ENCODE results near the gene SRGAP2B. TPM values are rescaled to one million over a fixed set of nuclear protein-coding genes. Genes with fewer than 3 reads are reported as not detected.
"Not testable (repeated sequence)": the region's sequence is repeated elsewhere in the genome, so short reads cannot be mapped to it uniquely, and the experiment has no call there.

SRGAP2B gene
- total RNA-seq, 1 experiment from 2014 or later = 23.5 TPM

DNA sequence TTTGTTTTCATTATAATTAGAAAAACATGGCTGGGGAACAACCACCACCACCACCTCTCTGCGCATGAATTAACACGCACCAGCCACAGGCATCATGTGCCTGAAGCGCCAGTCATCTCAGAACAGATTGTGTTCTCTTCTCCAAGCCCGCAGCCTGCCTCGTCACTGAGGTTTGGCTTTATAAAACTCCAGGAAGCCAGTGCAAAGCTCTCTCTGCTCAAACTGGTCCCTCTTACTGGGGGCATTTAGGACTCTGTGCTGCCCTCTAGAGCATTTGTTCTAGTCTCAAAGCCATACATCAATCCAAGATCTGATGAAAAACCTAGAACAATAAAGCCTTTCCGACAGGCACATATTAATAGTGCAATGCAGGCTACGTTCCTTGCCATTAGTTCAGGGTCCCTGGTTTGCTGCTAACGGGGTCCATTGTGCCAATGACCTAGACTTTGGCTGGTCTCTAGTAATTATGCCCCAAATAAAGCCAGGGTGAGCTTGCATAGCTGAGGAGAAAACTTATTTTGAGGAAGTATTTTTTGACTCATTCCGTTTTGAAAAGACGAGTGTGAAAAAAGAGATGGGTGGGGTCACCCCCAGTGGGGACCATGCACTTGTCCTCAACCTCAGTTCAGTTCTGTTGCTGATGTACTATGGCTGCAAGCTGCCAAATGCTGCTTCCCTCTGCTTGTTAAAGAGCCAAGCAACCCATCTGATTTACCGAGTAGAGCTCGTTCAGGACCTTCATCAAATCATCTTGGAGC, 181.0 kb downstream of the SRGAP2B start:
- H3K27ac Mint-ChIP-seq; H3K23me2 ChIP-seq (ENCODE audit: insufficient read length, low read depth, low read length, poor library complexity, severe bottlenecking); H4K5ac ChIP-seq (ENCODE audit: insufficient read length, low read depth, low read length); H2AFZ ChIP-seq (ENCODE audit: low read length); H4K8ac ChIP-seq (replicated peaks; ENCODE audit: insufficient read length, low read depth, low read length); H3K4ac ChIP-seq (ENCODE audit: low read depth, low read length); H3K79me2 ChIP-seq (ENCODE audit: insufficient read depth, low read length); H3K56ac ChIP-seq (ENCODE audit: insufficient read length, low read depth, low read length); H3K27ac ChIP-seq (ENCODE audit: insufficient read length, low read depth, low read length); H3K9me3 Mint-ChIP-seq; H3K79me1 ChIP-seq (ENCODE audit: insufficient read depth, low read depth, low read length, poor library complexity, severe bottlenecking); H3T11ph ChIP-seq (ENCODE audit: low read length); H3K4me3 Mint-ChIP-seq; H4K20me1 ChIP-seq (ENCODE audit: control insufficient read depth, insufficient read depth, insufficient read length); H3K14ac ChIP-seq (ENCODE audit: insufficient read depth, low read length); H3K9me3 ChIP-seq (ENCODE audit: control insufficient read depth, low read depth, low read length); H2AK5ac ChIP-seq (ENCODE audit: insufficient read length, low read length); H3K4me1 ChIP-seq (ENCODE audit: insufficient read depth, low read length); H3K36me3 Mint-ChIP-seq (ENCODE audit: insufficient read depth in 1 of 3, low read depth in 3 of 3); H2BK15ac ChIP-seq (ENCODE audit: low read depth, low read length); H3K9ac ChIP-seq (ENCODE audit: extremely low read depth, insufficient read length, low read length); DNase-seq; H3K23ac ChIP-seq (ENCODE audit: insufficient read length, low read depth, low read length); H2BK120ac ChIP-seq (ENCODE audit: low read depth, low read length, poor library complexity, severe bottlenecking); H3K27me3 Mint-ChIP-seq (ENCODE audit: low read depth); H2BK20ac ChIP-seq (ENCODE audit: low read depth, low read length, poor library complexity, severe bottlenecking); H3K18ac ChIP-seq (ENCODE audit: insufficient read length, low read depth, low read length); H3K27me3 ChIP-seq (ENCODE audit: insufficient read depth, low read length); H2BK5ac ChIP-seq (ENCODE audit: insufficient read length, low read length); H2BK12ac ChIP-seq (ENCODE audit: insufficient read length, low read depth, low read length); H3K4me1 Mint-ChIP-seq; H3K4me2 ChIP-seq (ENCODE audit: insufficient read depth, insufficient read length, low read length); H4K91ac ChIP-seq (ENCODE audit: insufficient read length, low read depth, low read length): not testable (repeated sequence)
- TF ChIP-seq, protein P1, sequence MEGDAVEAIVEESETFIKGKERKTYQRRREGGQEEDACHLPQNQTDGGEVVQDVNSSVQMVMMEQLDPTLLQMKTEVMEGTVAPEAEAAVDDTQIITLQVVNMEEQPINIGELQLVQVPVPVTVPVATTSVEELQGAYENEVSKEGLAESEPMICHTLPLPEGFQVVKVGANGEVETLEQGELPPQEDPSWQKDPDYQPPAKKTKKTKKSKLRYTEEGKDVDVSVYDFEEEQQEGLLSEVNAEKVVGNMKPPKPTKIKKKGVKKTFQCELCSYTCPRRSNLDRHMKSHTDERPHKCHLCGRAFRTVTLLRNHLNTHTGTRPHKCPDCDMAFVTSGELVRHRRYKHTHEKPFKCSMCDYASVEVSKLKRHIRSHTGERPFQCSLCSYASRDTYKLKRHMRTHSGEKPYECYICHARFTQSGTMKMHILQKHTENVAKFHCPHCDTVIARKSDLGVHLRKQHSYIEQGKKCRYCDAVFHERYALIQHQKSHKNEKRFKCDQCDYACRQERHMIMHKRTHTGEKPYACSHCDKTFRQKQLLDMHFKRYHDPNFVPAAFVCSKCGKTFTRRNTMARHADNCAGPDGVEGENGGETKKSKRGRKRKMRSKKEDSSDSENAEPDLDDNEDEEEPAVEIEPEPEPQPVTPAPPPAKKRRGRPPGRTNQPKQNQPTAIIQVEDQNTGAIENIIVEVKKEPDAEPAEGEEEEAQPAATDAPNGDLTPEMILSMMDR (conservative IDR thresholded peaks at IDR 0.05) = peak; percentile 33; the same call in 2 of the 3 replicates
- WGBS (ENCODE audit: extremely low coverage, insufficient read length, low lambda C conversion rate) = no CpG with 5 or more reads among the region's 12 CpGs

DNA sequence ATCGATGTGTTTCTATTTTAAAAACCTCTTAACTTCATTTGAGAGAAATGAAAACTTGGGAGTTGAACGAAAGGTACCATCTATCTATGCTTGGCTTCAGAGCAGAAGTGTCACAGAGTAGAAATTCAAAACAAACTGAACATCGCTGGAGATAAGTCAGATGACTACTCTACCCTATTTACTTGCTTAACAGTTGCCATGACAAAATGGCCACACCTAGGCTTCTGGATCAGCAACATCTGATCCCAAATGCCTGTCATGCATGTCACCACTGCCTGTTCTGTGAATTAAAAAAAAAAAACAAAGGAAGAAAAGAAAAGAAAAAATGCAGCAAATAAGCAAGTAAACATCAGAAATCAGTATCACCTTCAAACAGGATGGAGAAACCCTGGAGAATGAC, 181.7 kb downstream of the SRGAP2B start:
- not testable (repeated sequence) for DNase-seq; H3K79me1 ChIP-seq (ENCODE audit: insufficient read depth, low read depth, low read length, poor library complexity, severe bottlenecking); H2BK5ac ChIP-seq (ENCODE audit: insufficient read length, low read length); H2BK12ac ChIP-seq (ENCODE audit: insufficient read length, low read depth, low read length); H3K23ac ChIP-seq (ENCODE audit: insufficient read length, low read depth, low read length); H3K27ac ChIP-seq (ENCODE audit: insufficient read length, low read depth, low read length); H3K36me3 Mint-ChIP-seq (ENCODE audit: insufficient read depth in 1 of 3, low read depth in 3 of 3); H4K5ac ChIP-seq (ENCODE audit: insufficient read length, low read depth, low read length); H3K56ac ChIP-seq (ENCODE audit: insufficient read length, low read depth, low read length); H4K8ac ChIP-seq (replicated peaks; ENCODE audit: insufficient read length, low read depth, low read length); H3K9me3 ChIP-seq (ENCODE audit: control insufficient read depth, low read depth, low read length); H3T11ph ChIP-seq (ENCODE audit: low read length); H3K9ac ChIP-seq (ENCODE audit: extremely low read depth, insufficient read length, low read length); H3K27me3 Mint-ChIP-seq (ENCODE audit: low read depth); H3K27ac Mint-ChIP-seq; H2BK20ac ChIP-seq (ENCODE audit: low read depth, low read length, poor library complexity, severe bottlenecking); H3K18ac ChIP-seq (ENCODE audit: insufficient read length, low read depth, low read length); H3K4me2 ChIP-seq (ENCODE audit: insufficient read depth, insufficient read length, low read length); H3K79me2 ChIP-seq (ENCODE audit: insufficient read depth, low read length); H3K4ac ChIP-seq (ENCODE audit: low read depth, low read length); H3K9me3 Mint-ChIP-seq; H3K4me3 Mint-ChIP-seq; H2BK15ac ChIP-seq (ENCODE audit: low read depth, low read length); H3K23me2 ChIP-seq (ENCODE audit: insufficient read length, low read depth, low read length, poor library complexity, severe bottlenecking); H3K4me1 Mint-ChIP-seq; H3K27me3 ChIP-seq (ENCODE audit: insufficient read depth, low read length); H2AK5ac ChIP-seq (ENCODE audit: insufficient read length, low read length); H4K20me1 ChIP-seq (ENCODE audit: control insufficient read depth, insufficient read depth, insufficient read length); H3K4me1 ChIP-seq (ENCODE audit: insufficient read depth, low read length); H3K14ac ChIP-seq (ENCODE audit: insufficient read depth, low read length); H4K91ac ChIP-seq (ENCODE audit: insufficient read length, low read depth, low read length); H2BK120ac ChIP-seq (ENCODE audit: low read depth, low read length, poor library complexity, severe bottlenecking); H2AFZ ChIP-seq (ENCODE audit: low read length)
- WGBS (ENCODE audit: extremely low coverage, insufficient read length, low lambda C conversion rate) = no CpG with 5 or more reads among the region's 3 CpGs

Measured in H9 (cell line).